GM19467 (cell line): ENCODE results near the gene SHTN1.
A peak's percentile ranks its signal among the peaks of the same experiment; 100 is the strongest.

Experiments used
- ATAC-seq: cut with Tn5 transposase; IDR thresholded peaks from one replicate; pipeline ENCODE4 v1.9.1; 2021; ENCODE audit warnings: mild to moderate bottlenecking, moderate library complexity; ENCODE audit not compliant: unreplicated experiment

The SHTN1 gene

DNA sequence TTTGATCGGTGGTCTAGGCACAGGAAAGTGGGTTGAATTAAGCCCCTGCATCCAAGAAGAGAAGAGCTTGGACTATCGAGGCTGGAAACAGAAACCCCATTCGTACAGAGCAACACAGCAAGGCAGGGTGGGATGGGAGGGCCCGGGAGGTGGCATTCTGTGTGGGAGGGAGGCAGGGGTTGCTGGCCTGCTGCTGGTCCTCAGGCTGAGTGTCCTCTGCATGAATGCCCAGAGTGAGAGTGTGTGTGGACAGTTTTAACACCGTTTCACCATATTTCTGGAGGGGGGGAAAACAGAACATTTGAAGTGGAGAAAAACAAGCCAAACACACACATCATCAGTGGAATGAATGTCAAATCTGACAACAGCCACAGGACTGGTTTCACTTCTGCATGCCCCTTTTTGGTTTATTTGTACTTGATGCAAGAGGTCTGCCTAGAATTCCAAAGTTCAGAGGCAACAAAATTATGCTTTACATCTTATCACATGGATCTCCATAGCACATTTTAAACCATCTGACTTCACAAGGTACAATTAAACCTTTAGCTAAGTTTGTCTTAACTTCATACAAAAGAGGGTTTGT, 166.8 kb downstream of the SHTN1 start:
- ATAC-seq: peak; percentile 60

DNA sequence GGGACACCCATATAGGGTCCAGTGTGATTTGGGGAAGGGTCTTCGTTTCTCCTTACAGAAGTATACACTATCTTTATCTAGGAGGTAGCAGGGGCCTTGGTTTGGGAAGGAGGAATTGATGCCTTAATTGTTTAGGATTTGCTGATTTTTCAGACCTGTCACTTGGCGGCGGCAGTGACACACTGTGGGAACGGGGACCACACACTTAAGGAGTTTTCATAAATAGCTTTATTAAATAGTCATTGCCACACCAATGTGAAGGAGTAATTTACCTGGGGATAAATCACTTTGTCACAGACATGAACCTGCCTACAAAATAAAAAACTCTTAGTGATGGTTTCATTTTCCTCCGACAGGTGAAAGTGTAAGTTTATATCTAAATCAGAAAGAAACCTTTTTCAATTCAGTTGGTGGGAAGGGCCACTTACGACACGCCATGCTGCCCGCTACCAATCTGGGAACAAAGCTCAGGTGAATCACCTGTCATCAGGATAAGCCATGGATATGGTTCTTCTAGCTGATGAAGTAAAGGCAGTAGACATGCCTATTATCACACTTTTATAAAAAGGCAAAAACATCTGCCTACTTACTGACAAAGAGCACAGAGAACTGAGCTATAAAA, 168.0 kb downstream of the SHTN1 start:
- ATAC-seq: no peak

DNA sequence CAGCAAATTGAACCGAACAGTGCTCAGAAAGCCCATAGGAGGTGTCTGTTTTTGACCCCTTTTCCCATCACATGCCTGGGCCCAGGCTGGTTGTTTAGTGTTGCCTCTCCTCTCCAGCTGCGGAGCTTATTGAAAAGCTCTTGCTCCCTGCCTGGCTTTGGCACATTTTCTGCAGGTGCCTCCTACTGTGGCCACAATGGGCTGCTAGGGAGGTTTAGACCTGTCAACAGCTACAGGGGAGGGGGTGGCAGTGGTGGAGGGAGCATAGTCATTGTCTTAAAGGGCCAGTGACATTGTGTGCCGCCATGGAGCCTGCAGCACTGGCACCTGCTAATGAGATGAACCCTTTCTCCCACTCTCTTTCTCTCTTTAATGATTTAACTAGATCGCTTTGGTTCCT, 168.9 kb downstream of the SHTN1 start:
- ATAC-seq: no peak

DNA sequence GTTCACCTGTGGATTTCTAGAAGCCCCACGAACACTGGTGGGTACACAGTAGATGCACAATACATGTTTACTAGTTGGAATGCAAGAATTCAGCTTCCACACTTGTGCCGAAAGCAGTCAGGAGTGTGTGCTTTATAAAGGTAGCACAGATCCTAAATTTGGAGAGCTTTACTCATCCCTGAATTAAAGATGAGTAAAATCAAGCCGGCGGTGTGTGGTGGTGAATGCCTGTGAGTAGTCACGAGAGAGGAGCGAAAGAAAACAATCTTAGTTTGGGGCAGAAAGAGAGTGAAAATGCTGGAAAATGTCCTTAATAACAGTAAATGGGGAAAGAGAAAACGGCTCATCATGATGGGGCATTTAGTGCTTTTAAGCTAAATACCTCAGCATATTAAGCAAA, 169.3 kb downstream of the SHTN1 start:
- ATAC-seq: no peak

DNA sequence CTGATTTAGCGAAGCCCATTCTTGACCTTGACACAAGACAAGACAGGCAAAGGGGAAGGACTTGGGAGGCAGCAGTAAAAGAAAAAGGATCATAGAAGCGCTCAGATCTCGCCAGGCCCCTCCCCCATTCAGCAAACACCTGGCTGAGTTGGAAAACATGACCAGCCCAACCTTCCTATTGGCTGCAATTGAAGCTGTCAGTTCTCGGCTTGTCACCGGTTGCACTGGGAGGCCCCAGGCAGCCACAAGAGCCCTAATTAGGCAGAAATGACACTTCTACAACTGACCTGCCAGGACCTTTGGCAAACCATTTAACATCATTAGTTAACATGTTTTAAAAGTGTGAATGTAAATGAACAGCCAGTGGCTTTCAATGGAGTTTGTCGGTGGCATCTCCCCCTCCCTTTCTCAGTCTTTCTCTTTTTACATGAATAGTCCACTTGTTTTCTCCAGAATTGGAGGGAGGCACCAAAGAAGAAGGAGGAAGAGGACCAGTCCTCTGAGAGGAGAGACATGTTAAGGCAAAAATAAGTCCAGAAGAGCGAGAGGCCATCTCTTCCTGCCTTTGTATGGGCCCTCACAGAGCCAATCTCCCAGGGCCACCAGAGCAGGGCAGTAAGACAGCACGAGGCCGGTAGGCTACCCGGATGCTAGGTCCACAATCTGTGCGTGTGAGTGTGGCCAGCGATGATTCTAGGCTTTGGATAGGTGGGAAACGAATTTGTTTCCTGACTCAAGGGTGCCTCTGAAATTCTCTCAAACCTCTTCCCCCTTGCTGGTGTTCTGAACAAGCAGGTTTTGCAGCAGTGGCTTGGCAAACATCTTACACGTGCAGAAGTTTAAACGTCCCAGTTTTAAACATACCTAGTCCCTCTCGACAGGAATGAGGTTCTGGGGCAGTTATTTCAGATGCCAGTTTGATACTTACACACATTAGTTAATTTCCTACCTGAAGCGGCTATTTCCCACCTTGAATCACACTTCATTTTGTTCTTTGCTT, 170.7 kb downstream of the SHTN1 start:
- ATAC-seq: no peak

DNA sequence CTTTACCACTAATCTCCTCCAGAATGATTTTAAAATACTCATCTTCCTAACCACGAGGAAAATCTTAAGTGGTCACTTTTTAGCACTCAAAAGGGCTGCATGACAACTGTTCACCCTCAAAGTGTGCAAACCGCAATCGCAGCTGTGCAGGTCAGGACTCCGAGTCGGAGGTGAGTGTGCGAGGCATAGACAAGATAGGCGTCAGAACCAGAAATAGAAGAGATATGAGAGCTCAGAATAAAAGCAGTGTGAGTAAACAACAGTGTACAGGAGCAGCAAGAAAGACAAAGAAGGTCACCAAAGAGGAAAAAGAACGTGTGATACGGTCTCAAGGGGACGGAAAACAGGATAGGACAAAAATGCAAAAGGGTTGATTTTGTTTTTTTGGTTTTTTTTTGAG, 173.2 kb downstream of the SHTN1 start:
- ATAC-seq: no peak
